K562 (cell line): ENCODE results near the gene DNMT3A. TPM values are rescaled to one million over a fixed set of nuclear protein-coding genes. Genes with fewer than 3 reads are reported as not detected.
A peak's percentile ranks its signal among the peaks of the same experiment; 100 is the strongest.

Experiments
- ATAC-seq: fragments of 200-7000 bp; cut with Tn5 transposase; 3 replicates; pipeline ENCODE4 v1.9.1; 2020; ENCODE audit warnings: moderate library complexity
- BruUV-seq: library from RNA; stranded (reverse); fragments of 400-500 nt; replicated peaks from 2 replicates; lab custom pipeline; 2021; lab: Mats Ljungman, UMichigan
- CTCF ChIA-PET: fragments of 300-600 bp; formaldehyde crosslinking; extraction: SDS; loops from one replicate; lab custom pipeline; 2021; ENCODE audit warnings: low intra/inter-chr PET ratio; lab: Yijun Ruan, JAX
- POLR2A ChIA-PET: fragments of 300-600, 350-650 bp; sonication (Branson Sonifier 250); formaldehyde crosslinking; extraction: SDS; loops from one replicate; lab custom pipeline; 2021; ENCODE audit warnings: antibody characterized with exemption, inconsistent platforms; lab: Yijun Ruan, JAX
- DNase-seq, 4 experiments: peaks; one replicate each; pipeline versions ENCODE4 v3.0.0 to v3.0.0-alpha.2; 2011 to 2018; ENCODE audit warnings: low spot score in 3 of 4, mixed read lengths in 3 of 4; ENCODE audit errors: extremely low read depth in 1 of 4
- FAIRE-seq: peaks from 2 replicates; lab custom pipeline; 2011; peaks lifted over from hg19 to GRCh38; lab: Jason Lieb, UNC
- H2AFZ ChIP-seq: 2 replicates; pipeline ENCODE4 v1.6.0; 2011; ENCODE audit warnings: low read depth, low read length, control low read depth, inconsistent platforms
- H3K27ac ChIP-seq: fragments of 200-600 bp; 3 replicates; pipeline ENCODE4 v1.8.0; 2011; ENCODE audit warnings: low read depth, mild to moderate bottlenecking, control low read depth, inconsistent platforms, low read length, moderate library complexity, mixed read lengths; ENCODE audit errors: extremely low read depth
- H3K27me3 ChIP-seq, 2 experiments: fragments of 300-600 bp in 1 of 2; 2 replicates in 1 of 2; 3 replicates in 1 of 2; pipeline versions ENCODE4 v1.6.0 to v1.8.0; 2011; ENCODE audit warnings: inconsistent platforms in 2 of 2, low read length in 2 of 2, mild to moderate bottlenecking in 1 of 2, mixed read lengths in 1 of 2, moderate library complexity in 1 of 2; ENCODE audit not compliant: control insufficient read depth in 2 of 2, insufficient read depth in 2 of 2
- H3K36me3 ChIP-seq: fragments of 300-600 bp; 3 replicates; pipeline ENCODE4 v1.8.0; 2011; ENCODE audit warnings: mild to moderate bottlenecking, low read length, inconsistent platforms; ENCODE audit not compliant: control insufficient read depth, insufficient read depth
- H3K4me1 ChIP-seq, 2 experiments: fragments of 200-600 bp in 1 of 2; replicated peaks in 1 of 2; 2 replicates in 1 of 2; 3 replicates in 1 of 2; pipeline versions ENCODE4 v1.5.1 to v1.8.0; 2011; ENCODE audit warnings: inconsistent platforms in 2 of 2, low read length in 2 of 2, mild to moderate bottlenecking in 1 of 2, mixed read lengths in 1 of 2, moderate library complexity in 1 of 2; ENCODE audit not compliant: control insufficient read depth in 2 of 2, insufficient read depth in 2 of 2
- H3K4me2 ChIP-seq: 2 replicates; pipeline ENCODE4 v1.6.1; 2011; ENCODE audit warnings: low read length, control low read depth, inconsistent platforms, mixed read lengths; ENCODE audit not compliant: insufficient read depth
- H3K4me3 ChIP-seq: fragments of 200-600 bp; sonication (generic), shearing (Covaris generic); 2 replicates; pipeline ENCODE4 v1.5.1; 2016; ENCODE audit warnings: control low read depth, inconsistent platforms
- H3K79me2 ChIP-seq: fragments of 200-600 bp; 3 replicates; pipeline ENCODE4 v1.8.0; 2011; ENCODE audit warnings: low read length, inconsistent platforms; ENCODE audit not compliant: control insufficient read depth, insufficient read depth
- H3K9ac ChIP-seq, 2 experiments: 2 replicates each; pipeline versions ENCODE4 v1.6.0 to v1.6.1; 2011; ENCODE audit warnings: low read depth in 2 of 2, low read length in 2 of 2, control low read depth in 1 of 2, inconsistent platforms in 1 of 2, mild to moderate bottlenecking in 1 of 2, mixed read lengths in 1 of 2; ENCODE audit not compliant: insufficient read depth in 1 of 2
- H3K9me1 ChIP-seq: one replicate; pipeline ENCODE4 v1.6.0; 2011; ENCODE audit warnings: inconsistent platforms, mild to moderate bottlenecking, low read length, moderate library complexity; ENCODE audit not compliant: control insufficient read depth, insufficient read depth
- H3K9me3 ChIP-seq: replicated peaks from 2 replicates; pipeline ENCODE4 v1.5.1; 2011; ENCODE audit warnings: low read depth, low read length, inconsistent platforms; ENCODE audit not compliant: control insufficient read depth, insufficient read depth
- H4K20me1 ChIP-seq: replicated peaks from 2 replicates; pipeline ENCODE4 v1.6.1; 2011; ENCODE audit warnings: low read length, inconsistent platforms, mixed read lengths; ENCODE audit not compliant: control insufficient read depth, insufficient read depth
- BCOR ChIP-seq: fragments of 450-650 bp; IDR thresholded peaks from 2 replicates; pipeline ENCODE4 v1.6.1; 2016
- EP400 ChIP-seq: fragments of 450-650 bp; IDR thresholded peaks from 2 replicates; pipeline ENCODE4 v1.6.1; 2017; ENCODE audit warnings: antibody characterized with exemption, mild to moderate bottlenecking, moderate library complexity
- GTF2F1 ChIP-seq: IDR thresholded peaks from 2 replicates; pipeline ENCODE4 v1.6.1; 2011; ENCODE audit warnings: low read depth, low read length, improper control_type of control experiment
- KDM1A ChIP-seq, 2 experiments: fragments of 450-650 bp; IDR thresholded peaks; 2 replicates each; pipeline ENCODE4 v1.6.1; 2016; ENCODE audit warnings: mild to moderate bottlenecking in 2 of 2
- MCM7 ChIP-seq, 2 experiments: fragments of 450-650 bp; IDR thresholded peaks; 2 replicates each; pipeline ENCODE4 v1.6.1; 2016 to 2018
- NR2C2 ChIP-seq, 2 experiments: fragments of 200-800 bp in 1 of 2; sonication (Bioruptor generic) in 1 of 2; sonication (generic) in 1 of 2; formaldehyde crosslinking in 1 of 2; IDR thresholded peaks; 2 replicates each; pipeline versions ENCODE4 v1.6.1 to v1.8.0; 2016 to 2022; ENCODE audit warnings: mild to moderate bottlenecking in 1 of 2, missing compliant biosample characterization in 1 of 2, missing genetic modification characterization in 1 of 2, missing genetic modification reagents in 1 of 2
- TBL1XR1 ChIP-seq, 2 experiments: IDR thresholded peaks; 2 replicates each; pipeline ENCODE4 v1.6.1; 2012; ENCODE audit warnings: improper control_type of control experiment in 2 of 2, low read length in 2 of 2, mild to moderate bottlenecking in 1 of 2
- WGBS: fragments of 100-300 bp; shearing (Covaris generic); methylation state at CpG from one replicate; pipeline ENCODE4 v1.1.6; 2016; ENCODE audit warnings: low coverage, mixed read lengths; ENCODE audit not compliant: insufficient coverage; ENCODE audit errors: missing lambda C conversion rate; 5-methylcytosine and 5-hydroxymethylcytosine counted together
- in situ Hi-C: fragments of 300-500 bp; cut with MboI; formaldehyde crosslinking; loops from 4 replicates; pipeline ENCODE4 v1.15.0; 2018; ENCODE audit warnings: inconsistent platforms, mixed read lengths
- intact Hi-C: fragments of 100-400 bp; cut with micrococcal nuclease; formaldehyde crosslinking; loops from 2 replicates; pipeline ENCODE4 v1.14.2; 2022
- polyA plus RNA-seq, 8 experiments: library from polyadenylated mRNA; depleted of rRNA in 4 of 8; stranded (reverse) in 5 of 8; unstranded in 3 of 8; fragments of >200 nt; fragmentation: Nextera tagmentation in 2 of 8; fragmentation: Illumina TruSeq in 1 of 8; extraction: Ambion mirVana in 2 of 8; extraction: Trizol in 1 of 8; gene quantifications; 2 replicates each; pipeline versions ENCODE4 v1.2.1 to v1.2.3, GENCODE V29; 2011 to 2014; ENCODE audit warnings: inconsistent platforms in 1 of 8, missing spikeins in 1 of 8
- total RNA-seq, 7 experiments: library from RNA; depleted of rRNA in 6 of 7; stranded (reverse); fragments of >200 nt in 6 of 7; fragmentation: Illumina TruSeq in 2 of 7; extraction: Trizol in 2 of 7; gene quantifications; 2 replicates each; pipeline versions ENCODE4 v1.2.1 to v1.2.3, GENCODE V29; 2011 to 2021; ENCODE audit warnings: low replicate concordance in 1 of 7

The DNMT3A gene
- total and polyA plus RNA-seq, 9 of the 15 experiments (the other 6 are each of a cell fraction or from before 2014, with no cell fraction given): 3.0 to 16.0 (median 6.1) TPM

GRCh38 chr2:25330937-25331336 is 10.8 kb downstream of the DNMT3A start (continued):
- TF ChIP-seq NR2C2 (CRISPR knock-in tag; IDR thresholded peaks at IDR 0.05): no peak
- no peak for TF ChIP-seq NR2C2 (tag; IDR thresholded peaks at IDR 0.05)
- no peak for TF ChIP-seq MCM7 (IDR thresholded peaks at IDR 0.05)
- no peak for TF ChIP-seq EP400
- peak in 1 of 2 experiments; percentile 41; a peak in 1 of 4 replicates for TF ChIP-seq KDM1A (IDR thresholded peaks at IDR 0.05)
- 0 out of 2 replicates have a peak, but pooled peaks have one; percentile 29 for TF ChIP-seq BCOR
- TF ChIP-seq TBL1XR1 (IDR thresholded peaks at IDR 0.05; ENCODE audit: low read length in 2 of 2): no peak

GRCh38 chr2:25330273-25330672 is 11.5 kb downstream of the DNMT3A start:
- in situ Hi-C loops: no loop called here
- no peaks in the 10 kb centered on the region for H3K36me3 ChIP-seq
- TF ChIP-seq GTF2F1: no peak
- no peaks in the 10 kb centered on the region for H3K79me2 ChIP-seq
- H4K20me1 ChIP-seq: peaks cover 22% of the 10 kb centered on the region; the same call in 1 of the 2 replicates
- H3K27ac ChIP-seq: no peak overlapping the region
- intact Hi-C loops: no loop called here
- no peaks in the 10 kb centered on the region for H3K9me1 ChIP-seq
- no peaks in the 10 kb centered on the region; a peak in 1 of 5 replicates for H3K4me1 ChIP-seq
- H3K4me3 ChIP-seq: no peak overlapping the region
- H3K9ac ChIP-seq: no peak overlapping the region
- H3K4me2 ChIP-seq: no peak overlapping the region
- ChIA-PET POLR2A (interaction anchor here (0.7 kb wide), 1 partner anchor 33 kb away, joined by 3 read pairs; no protein-coding TSS in a partner anchor), CTCF (no interaction called here)
- FAIRE-seq (no peak), ATAC-seq (no peak), DNase-seq (no peak)
- peaks cover 48 to 77% of the 10 kb centered on the region in 2 experiments; a peak in 4 of 5 replicates for H3K27me3 ChIP-seq
- no peak overlapping the region for H2AFZ ChIP-seq
- no peaks in the 10 kb centered on the region; the same call in 1 of the 2 replicates for H3K9me3 ChIP-seq
- BruUV-seq: no TSS peak
- WGBS: 2% methylated on average over 10 of the region's 10 CpGs
